H9 (cell line): ENCODE measurements around the gene MMP2. TPM values are rescaled to one million over a fixed set of nuclear protein-coding genes. Genes with fewer than 3 reads are reported as not detected.

Source experiments
- DNase-seq: peaks from one replicate; pipeline ENCODE4 v3.0.0-alpha.2; 2017
- H2AFZ ChIP-seq: one replicate; pipeline ENCODE4 v1.6.1; 2013; ENCODE audit warnings: mild to moderate bottlenecking, low read length, control low read depth, moderate library complexity
- H2AK5ac ChIP-seq: 2 replicates; pipeline ENCODE4 v1.6.1; 2013; ENCODE audit warnings: low read length, control low read depth, mixed read lengths; ENCODE audit not compliant: insufficient read length
- H2BK120ac ChIP-seq: one replicate; pipeline ENCODE4 v1.6.1; 2013; ENCODE audit warnings: low read depth, mild to moderate bottlenecking, low read length, control low read depth, inconsistent platforms; ENCODE audit not compliant: poor library complexity, severe bottlenecking
- H2BK12ac ChIP-seq: 2 replicates; pipeline ENCODE4 v1.6.1; 2013; ENCODE audit warnings: low read length, control low read depth, mixed read lengths, low read depth; ENCODE audit not compliant: insufficient read length
- H2BK15ac ChIP-seq: 2 replicates; pipeline ENCODE4 v1.6.1; 2013; ENCODE audit warnings: low read depth, low read length, control low read depth
- H2BK20ac ChIP-seq: one replicate; pipeline ENCODE4 v1.6.1; 2013; ENCODE audit warnings: low read depth, mild to moderate bottlenecking, low read length, control low read depth, inconsistent platforms; ENCODE audit not compliant: poor library complexity, severe bottlenecking
- H2BK5ac ChIP-seq: 2 replicates; pipeline ENCODE4 v1.6.1; 2013; ENCODE audit warnings: low read length, control low read depth, mixed read lengths; ENCODE audit not compliant: insufficient read length
- H3K14ac ChIP-seq: 2 replicates; pipeline ENCODE4 v1.6.1; 2013; ENCODE audit warnings: low read length, control low read depth; ENCODE audit not compliant: insufficient read depth
- H3K18ac ChIP-seq: 2 replicates; pipeline ENCODE4 v1.6.1; 2013; ENCODE audit warnings: low read depth, mild to moderate bottlenecking, mixed read lengths, low read length, control low read depth; ENCODE audit not compliant: insufficient read length
- H3K23ac ChIP-seq: 2 replicates; pipeline ENCODE4 v1.6.1; 2013; ENCODE audit warnings: low read length, control low read depth, mixed read lengths, low read depth; ENCODE audit not compliant: insufficient read length
- H3K23me2 ChIP-seq: 2 replicates; pipeline ENCODE4 v1.6.1; 2013; ENCODE audit warnings: low read depth, mild to moderate bottlenecking, mixed read lengths, low read length, control low read depth; ENCODE audit not compliant: insufficient read length, poor library complexity, severe bottlenecking
- H3K27ac ChIP-seq: 2 replicates; pipeline ENCODE4 v1.5.1; 2013; ENCODE audit warnings: low read length, control low read depth, mixed read lengths, low read depth; ENCODE audit not compliant: insufficient read length
- H3K27me3 ChIP-seq: 2 replicates; pipeline ENCODE4 v1.6.1; 2013; ENCODE audit warnings: low read length, control low read depth, inconsistent platforms; ENCODE audit not compliant: insufficient read depth
- H3K4ac ChIP-seq: 2 replicates; pipeline ENCODE4 v1.6.1; 2013; ENCODE audit warnings: low read depth, mild to moderate bottlenecking, control low read depth, inconsistent platforms, low read length, moderate library complexity
- H3K4me1 ChIP-seq: 2 replicates; pipeline ENCODE4 v1.6.1; 2013; ENCODE audit warnings: low read length, control low read depth, inconsistent platforms; ENCODE audit not compliant: insufficient read depth
- H3K4me2 ChIP-seq: 2 replicates; pipeline ENCODE4 v1.6.1; 2013; ENCODE audit warnings: low read length, control low read depth, mixed read lengths; ENCODE audit not compliant: insufficient read length, insufficient read depth
- H3K56ac ChIP-seq: 2 replicates; pipeline ENCODE4 v1.6.1; 2013; ENCODE audit warnings: low read depth, mild to moderate bottlenecking, mixed read lengths, low read length, control low read depth; ENCODE audit not compliant: insufficient read length
- H3K79me1 ChIP-seq: 2 replicates; pipeline ENCODE4 v1.6.1; 2013; ENCODE audit warnings: low read depth, mild to moderate bottlenecking, moderate library complexity, low read length, control low read depth, inconsistent platforms; ENCODE audit not compliant: insufficient read depth, poor library complexity, severe bottlenecking
- H3K79me2 ChIP-seq: 2 replicates; pipeline ENCODE4 v1.6.1; 2013; ENCODE audit warnings: low read length, control low read depth, inconsistent platforms; ENCODE audit not compliant: insufficient read depth
- H3K9ac ChIP-seq: 2 replicates; pipeline ENCODE4 v1.6.1; 2013; ENCODE audit warnings: low read length, control low read depth, mixed read lengths; ENCODE audit not compliant: insufficient read length; ENCODE audit errors: extremely low read depth
- H3K9me3 ChIP-seq: one replicate; pipeline ENCODE4 v1.6.1; 2013; ENCODE audit warnings: low read depth, low read length, inconsistent platforms; ENCODE audit not compliant: control insufficient read depth
- H3T11ph ChIP-seq: one replicate; pipeline ENCODE4 v1.6.1; 2013; ENCODE audit warnings: mild to moderate bottlenecking, low read length, control low read depth, inconsistent platforms
- H4K20me1 ChIP-seq: one replicate; pipeline ENCODE4 v1.6.1; 2013; ENCODE audit not compliant: control insufficient read depth, insufficient read length, insufficient read depth
- H4K5ac ChIP-seq: 2 replicates; pipeline ENCODE4 v1.6.1; 2013; ENCODE audit warnings: low read depth, mild to moderate bottlenecking, mixed read lengths, low read length, control low read depth; ENCODE audit not compliant: insufficient read length
- H4K8ac ChIP-seq: replicated peaks from 2 replicates; pipeline ENCODE4 v1.6.1; 2013; ENCODE audit warnings: low read length, control low read depth, mixed read lengths, low read depth; ENCODE audit not compliant: insufficient read length
- H4K91ac ChIP-seq: 2 replicates; pipeline ENCODE4 v1.6.1; 2013; ENCODE audit warnings: low read depth, mild to moderate bottlenecking, moderate library complexity, mixed read lengths, low read length, control low read depth; ENCODE audit not compliant: insufficient read length
- H3K27ac Mint-ChIP-seq, 3 experiments: 2 replicates in 2 of 3; 3 replicates in 1 of 3; pipeline ENCODE4 v1.8.0; 2020 to 2021; ENCODE audit warnings: mixed read lengths in 3 of 3, mild to moderate bottlenecking in 1 of 3, moderate library complexity in 1 of 3
- H3K27me3 Mint-ChIP-seq: 2 replicates; pipeline ENCODE4 v1.8.0; 2021; ENCODE audit warnings: low read depth, mild to moderate bottlenecking, moderate library complexity, mixed read lengths
- H3K36me3 Mint-ChIP-seq, 3 experiments: 2 replicates in 2 of 3; 3 replicates in 1 of 3; pipeline ENCODE4 v1.8.0; 2020 to 2021; ENCODE audit warnings: low read depth in 3 of 3, mixed read lengths in 3 of 3; ENCODE audit not compliant: insufficient read depth in 1 of 3
- H3K4me1 Mint-ChIP-seq, 2 experiments: 2 replicates each; pipeline ENCODE4 v1.8.0; 2020; ENCODE audit warnings: mixed read lengths in 2 of 2
- H3K4me3 Mint-ChIP-seq, 2 experiments: 2 replicates in 1 of 2; 3 replicates in 1 of 2; pipeline ENCODE4 v1.8.0; 2020 to 2021; ENCODE audit warnings: mild to moderate bottlenecking in 2 of 2, mixed read lengths in 2 of 2, moderate library complexity in 1 of 2
- H3K9me3 Mint-ChIP-seq, 2 experiments: 2 replicates in 1 of 2; 3 replicates in 1 of 2; pipeline ENCODE4 v1.8.0; 2020; ENCODE audit warnings: mild to moderate bottlenecking in 2 of 2, mixed read lengths in 2 of 2, moderate library complexity in 1 of 2
- WGBS: extraction: QIAGEN DNeasy Blood & Tissue Kit; methylation state at CpG from one replicate; pipeline ENCODE4 v1.1.7; 2013; ENCODE audit warnings: missing lambda C conversion rate, low lambda C conversion rate, mixed read lengths; ENCODE audit not compliant: insufficient read length; ENCODE audit errors: extremely low coverage; 5-methylcytosine and 5-hydroxymethylcytosine counted together
- total RNA-seq: library from RNA; stranded (reverse); gene quantifications from 2 replicates; pipeline ENCODE4 v1.2.1, GENCODE V29; 2021
- TF ChIP-seq, protein P1 (sequence below): fragments of 200-600 bp; sonication (generic); conservative IDR thresholded peaks from 3 replicates; pipeline ENCODE4 v1.8.0; 2021; ENCODE audit warnings: antibody characterized with exemption, mild to moderate bottlenecking

Gene MMP2
- total RNA-seq, 1 experiment from 2014 or later = 23.1 TPM

DNA sequence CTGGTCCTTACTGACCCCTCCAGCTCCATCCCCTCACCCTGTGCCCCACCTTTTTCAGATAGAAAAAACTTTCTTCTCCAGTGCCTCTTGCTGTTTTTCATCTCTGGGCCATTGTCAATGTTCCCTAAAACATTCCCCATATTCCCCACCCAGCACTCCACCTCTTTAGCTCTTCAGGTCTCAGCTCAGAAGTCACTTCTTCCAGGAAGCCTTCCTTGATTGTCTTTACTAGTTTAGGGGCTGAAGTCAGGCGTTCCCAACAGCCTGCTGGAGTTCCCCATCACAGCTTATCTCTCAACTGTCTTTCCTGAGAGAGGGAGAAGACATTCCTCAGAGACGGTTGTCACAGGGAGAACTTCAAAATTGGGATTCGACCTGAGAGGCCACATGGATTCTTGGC is 1.3 kb upstream of the MMP2 start:
- H2BK120ac ChIP-seq = no peak overlapping the region
- no peak overlapping the region for H3K56ac ChIP-seq
- H3T11ph ChIP-seq = no peak overlapping the region
- H2AFZ ChIP-seq = no peak overlapping the region
- no peak overlapping the region for H3K9ac ChIP-seq
- no peak for DNase-seq
- no peaks in the 10 kb centered on the region; the same call in 1 of the 2 replicates for H3K4me1 ChIP-seq
- Mint-ChIP-seq H3K4me3 (peak overlapping the region in 1 of 2 experiments; percentile 53; a peak in 3 of 5 replicates), H3K27ac (no peak overlapping the region; a peak in 1 of 7 replicates), H3K27me3 (peaks cover 94% of the 10 kb centered on the region), H3K36me3 (no peaks in the 10 kb centered on the region; a peak in 1 of 7 replicates), H3K9me3 (peaks cover 0 to 2% of the 10 kb centered on the region in 2 experiments; a peak in 2 of 5 replicates), H3K4me1 (peaks cover 42% of the 10 kb centered on the region in 2 experiments)
- TF ChIP-seq, protein P1, sequence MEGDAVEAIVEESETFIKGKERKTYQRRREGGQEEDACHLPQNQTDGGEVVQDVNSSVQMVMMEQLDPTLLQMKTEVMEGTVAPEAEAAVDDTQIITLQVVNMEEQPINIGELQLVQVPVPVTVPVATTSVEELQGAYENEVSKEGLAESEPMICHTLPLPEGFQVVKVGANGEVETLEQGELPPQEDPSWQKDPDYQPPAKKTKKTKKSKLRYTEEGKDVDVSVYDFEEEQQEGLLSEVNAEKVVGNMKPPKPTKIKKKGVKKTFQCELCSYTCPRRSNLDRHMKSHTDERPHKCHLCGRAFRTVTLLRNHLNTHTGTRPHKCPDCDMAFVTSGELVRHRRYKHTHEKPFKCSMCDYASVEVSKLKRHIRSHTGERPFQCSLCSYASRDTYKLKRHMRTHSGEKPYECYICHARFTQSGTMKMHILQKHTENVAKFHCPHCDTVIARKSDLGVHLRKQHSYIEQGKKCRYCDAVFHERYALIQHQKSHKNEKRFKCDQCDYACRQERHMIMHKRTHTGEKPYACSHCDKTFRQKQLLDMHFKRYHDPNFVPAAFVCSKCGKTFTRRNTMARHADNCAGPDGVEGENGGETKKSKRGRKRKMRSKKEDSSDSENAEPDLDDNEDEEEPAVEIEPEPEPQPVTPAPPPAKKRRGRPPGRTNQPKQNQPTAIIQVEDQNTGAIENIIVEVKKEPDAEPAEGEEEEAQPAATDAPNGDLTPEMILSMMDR = no peak
- H2AK5ac ChIP-seq = no peak overlapping the region
- no peak overlapping the region for H2BK15ac ChIP-seq
- no peaks in the 10 kb centered on the region for H3K79me1 ChIP-seq
- peaks cover 20% of the 10 kb centered on the region for H3K23me2 ChIP-seq
- H3K23ac ChIP-seq = no peak overlapping the region
- H3K18ac ChIP-seq = no peak overlapping the region
- H2BK5ac ChIP-seq = no peak overlapping the region
- no peak overlapping the region for H3K4ac ChIP-seq
- H3K14ac ChIP-seq = no peak overlapping the region
- WGBS = no CpG with 5 or more reads among the region's 3 CpGs
- H2BK20ac ChIP-seq = no peak overlapping the region
- H2BK12ac ChIP-seq = no peak overlapping the region
- no peaks in the 10 kb centered on the region for H4K20me1 ChIP-seq
- H3K27ac ChIP-seq = no peak overlapping the region
- peaks cover 30% of the 10 kb centered on the region for H3K27me3 ChIP-seq
- no peak overlapping the region for H4K8ac ChIP-seq
- H3K79me2 ChIP-seq = no peaks in the 10 kb centered on the region
- no peak overlapping the region for H4K91ac ChIP-seq
- no peaks in the 10 kb centered on the region for H3K9me3 ChIP-seq
- H4K5ac ChIP-seq = no peak overlapping the region
- no peak overlapping the region for H3K4me2 ChIP-seq
